ENCODE data around the gene UBXN1.
A peak's percentile ranks its signal among the peaks of the same experiment; 100 is the strongest.
"Not testable (repeated sequence)": the region's sequence is repeated elsewhere in the genome, so short reads cannot be mapped to it uniquely, and the experiment has no call there.

The UBXN1 gene

DNA sequence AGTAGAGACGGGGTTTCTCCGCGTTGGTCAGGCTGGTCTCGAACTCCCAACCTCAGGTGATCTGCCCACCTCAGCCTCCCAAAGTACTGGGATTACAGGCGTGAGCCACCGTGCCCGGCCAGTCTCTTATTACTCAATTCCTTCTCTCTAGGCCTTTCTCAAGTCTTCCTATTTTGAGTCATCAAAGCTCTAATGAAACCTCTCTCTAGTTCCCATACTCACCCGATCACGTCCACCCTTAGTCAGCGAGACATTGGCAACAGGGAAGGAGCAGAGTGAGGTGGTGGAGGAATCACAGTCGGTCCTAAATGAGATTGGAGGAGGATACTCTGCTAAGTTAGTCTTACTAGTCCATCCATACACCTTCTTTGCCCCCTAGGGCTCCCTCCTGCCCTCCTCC is 23.4 kb upstream of the UBXN1 start:
- TF ChIP-seq POLR2A (IDR thresholded peaks at IDR 0.05; ENCODE audit: low read depth, low read length), result no peak
- DNase-seq (ENCODE audit: insufficient read length, low spot score) (no peak), FAIRE-seq (no peak)

DNA sequence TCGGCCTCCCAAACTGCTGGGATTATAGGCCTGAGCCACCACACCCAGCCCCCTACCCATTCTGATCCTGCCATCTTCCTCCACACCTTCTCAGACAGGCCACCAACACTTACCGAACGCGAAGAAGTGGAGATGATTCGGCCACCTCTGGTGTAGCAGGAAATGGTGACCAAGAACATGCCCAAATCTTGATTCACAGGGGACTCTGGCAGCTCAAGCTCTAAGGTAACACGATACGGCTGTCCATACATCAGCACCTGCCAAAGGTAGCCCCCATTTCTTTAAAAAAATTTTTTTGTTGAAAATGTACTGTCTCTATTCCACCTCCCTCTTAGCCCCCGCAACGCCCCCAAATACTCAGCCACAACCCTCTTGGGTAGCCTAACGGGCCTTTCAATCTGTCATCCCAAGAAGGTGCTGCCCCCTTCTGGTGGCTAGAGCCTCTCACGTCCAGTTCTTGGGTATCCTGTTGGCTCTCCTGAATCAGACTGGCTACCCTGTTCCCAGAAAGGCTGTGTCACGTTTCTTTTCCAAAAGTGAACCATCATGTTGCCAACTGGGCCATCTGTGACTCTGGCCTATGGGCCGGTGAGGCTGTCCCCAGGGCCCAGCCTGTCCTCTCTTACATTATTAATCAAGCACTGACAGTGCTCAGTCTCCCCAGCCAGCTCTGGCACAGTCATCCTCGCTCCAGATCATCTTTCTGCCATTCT is 15.7 kb upstream of the UBXN1 start:
- DNase-seq (ENCODE audit: insufficient read length, low spot score) (peak; percentile 71), FAIRE-seq (no peak)
- no peak for TF ChIP-seq POLR2A (IDR thresholded peaks at IDR 0.05; ENCODE audit: low read depth, low read length)

DNA sequence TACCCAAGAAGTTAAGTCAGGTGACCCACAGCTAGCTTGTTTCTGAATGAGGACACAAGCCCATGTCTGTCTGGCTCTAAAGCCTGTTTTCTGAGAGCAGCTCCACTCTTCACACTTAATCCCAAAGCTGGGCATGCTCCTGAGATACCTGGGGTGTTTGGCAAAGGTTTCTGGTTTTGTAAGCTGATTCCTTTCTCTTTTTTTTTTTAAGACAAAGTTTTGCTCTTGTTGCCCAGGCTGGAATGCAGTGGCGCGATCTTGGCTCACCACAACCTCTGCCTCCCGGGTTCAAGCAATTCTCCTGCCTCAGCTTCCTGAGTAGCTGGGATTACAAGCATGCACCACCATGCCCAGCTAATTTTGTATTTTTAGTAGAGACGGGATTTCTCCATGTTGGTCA is 14.8 kb upstream of the UBXN1 start:
- DNase-seq (ENCODE audit: insufficient read length, low spot score); FAIRE-seq: not testable (repeated sequence)

DNA sequence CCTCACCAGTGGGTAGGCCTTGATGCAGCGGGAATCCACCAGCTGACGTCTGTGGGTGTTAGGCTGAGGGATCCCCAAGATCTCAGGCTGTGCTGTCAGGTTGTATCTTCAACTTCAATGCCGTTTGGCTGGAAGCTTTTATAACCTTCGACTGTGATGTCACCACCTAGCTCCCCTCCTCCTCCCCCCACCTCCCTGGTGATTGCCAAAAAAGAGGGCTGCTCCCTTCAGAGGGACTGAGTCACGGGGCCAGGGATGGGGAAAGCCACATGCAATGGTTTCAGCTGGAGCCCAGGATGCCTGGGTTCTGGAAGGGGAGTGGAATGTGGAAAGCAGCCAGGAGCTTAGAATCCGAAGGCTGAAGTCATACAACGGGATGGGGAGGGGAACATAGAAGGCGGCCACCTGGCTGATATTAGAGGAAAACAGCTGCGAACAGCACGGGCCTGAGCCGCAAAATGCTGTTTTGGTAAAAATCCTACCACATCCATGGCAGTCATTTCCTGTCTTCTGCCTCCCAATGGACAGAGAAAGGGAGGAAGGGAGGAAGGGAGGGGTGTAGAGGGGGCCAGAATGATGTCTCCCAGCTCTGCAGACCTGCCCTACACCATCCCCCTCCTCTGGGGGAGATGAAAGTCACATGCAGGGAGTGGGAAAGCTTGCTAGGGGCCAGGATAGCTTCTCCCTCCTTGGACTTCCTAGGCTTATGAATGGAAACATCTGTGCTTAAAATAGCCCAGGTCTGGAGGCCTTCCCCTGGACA is 10.7 kb upstream of the UBXN1 start, which contains the start of gene LRRN4CL:
LRRN4CL (minus strand) TSS at position 110 of the 763 bp plus-strand sequence. CDS start 1,022 bp downstream, outside the sequence.
- FAIRE-seq (no peak), DNase-seq (ENCODE audit: insufficient read length, low spot score) (peak; percentile 77)
- TF ChIP-seq POLR2A (IDR thresholded peaks at IDR 0.05; ENCODE audit: low read depth, low read length), result no peak

DNA sequence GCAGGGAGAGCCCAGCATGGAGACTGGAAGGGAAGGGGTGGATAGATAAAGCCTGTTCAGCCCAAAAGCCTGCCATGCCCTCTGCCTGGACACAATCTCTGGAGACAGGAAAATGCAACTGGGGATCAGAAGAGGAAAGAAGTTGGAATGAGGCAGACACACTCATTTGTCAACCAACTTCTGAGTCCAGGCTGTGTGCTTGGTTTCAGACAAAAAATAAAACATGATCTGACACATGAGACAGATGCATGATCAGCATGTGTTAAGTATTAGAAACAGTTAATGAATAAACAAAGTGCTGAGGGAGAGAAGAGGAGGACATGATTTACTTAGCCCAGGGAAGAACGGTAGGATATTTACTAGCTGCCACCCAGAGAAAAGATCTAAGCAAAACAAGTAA is 9.6 kb upstream of the UBXN1 start:
- TF ChIP-seq POLR2A (IDR thresholded peaks at IDR 0.05; ENCODE audit: low read depth, low read length), result no peak
- DNase-seq (ENCODE audit: insufficient read length, low spot score) (no peak), FAIRE-seq (no peak)

DNA sequence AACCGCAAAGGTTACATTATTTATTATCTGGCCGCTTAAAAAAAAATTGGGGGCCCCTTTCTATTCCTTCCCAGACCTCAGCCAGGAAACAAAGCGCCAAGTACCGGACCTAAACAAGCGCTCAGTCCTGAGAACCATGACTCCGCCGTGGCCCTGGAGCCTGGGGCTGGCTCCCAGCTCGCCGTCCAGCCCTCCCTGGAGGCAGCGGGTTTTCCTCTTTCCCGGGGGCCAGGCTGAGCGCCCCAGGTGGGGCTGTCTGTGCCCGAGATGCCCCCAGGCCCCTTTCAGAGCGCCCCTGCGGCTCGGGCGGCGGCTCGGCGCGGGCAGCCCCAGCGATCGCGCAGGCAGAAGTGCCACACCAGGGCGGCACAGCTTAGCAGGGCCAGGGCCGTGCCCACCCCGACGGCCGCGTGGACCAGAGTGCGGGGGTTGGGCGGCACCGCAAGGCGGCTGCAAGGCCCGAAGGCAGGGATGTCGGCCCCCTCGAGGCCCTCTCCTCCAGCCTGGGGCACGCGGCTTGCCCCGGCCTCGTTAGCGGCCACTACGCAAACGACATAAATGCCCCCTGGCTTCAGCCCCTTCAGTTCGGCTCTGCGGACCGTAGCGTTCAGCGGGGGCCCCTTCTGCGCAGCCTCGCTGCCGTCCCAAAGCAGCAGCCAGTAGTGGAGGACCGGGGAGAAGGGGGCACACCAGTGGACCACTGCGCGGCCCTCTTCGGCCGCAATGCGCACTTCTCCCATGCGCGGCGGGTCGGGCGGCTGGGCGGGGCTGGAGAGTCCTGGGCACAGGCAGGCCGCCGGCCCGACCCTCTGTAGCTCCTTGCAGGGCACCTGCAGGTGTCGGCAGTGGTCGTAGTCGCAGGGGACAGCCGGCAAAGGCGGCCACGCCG is 8.9 kb upstream of the UBXN1 start:
- DNase-seq (ENCODE audit: insufficient read length, low spot score), result no peak
- FAIRE-seq, result no peak
- TF ChIP-seq POLR2A (IDR thresholded peaks at IDR 0.05; ENCODE audit: low read depth, low read length), result no peak

DNA sequence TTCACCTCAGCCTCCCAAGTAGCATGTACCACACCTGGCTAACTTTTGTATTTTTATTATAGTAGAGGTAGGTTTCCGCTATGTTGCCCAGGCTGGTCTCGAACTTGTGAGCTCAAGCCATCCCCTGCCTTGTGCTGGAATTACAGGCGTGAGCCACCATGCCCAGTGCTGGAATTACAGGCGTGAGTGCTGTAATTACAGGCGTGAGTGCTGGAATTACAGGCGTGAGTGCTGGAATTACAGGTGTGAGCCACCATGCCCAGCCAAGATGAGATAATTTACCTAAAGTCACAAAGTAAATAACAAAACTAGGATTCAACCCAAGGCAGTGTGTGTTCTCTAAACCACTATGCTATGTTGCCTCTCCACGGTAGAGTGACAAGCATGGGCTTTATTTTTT is 3.6 kb upstream of the UBXN1 start:
- TF ChIP-seq POLR2A (IDR thresholded peaks at IDR 0.05; ENCODE audit: low read depth, low read length), result no peak
- FAIRE-seq (no peak), DNase-seq (ENCODE audit: insufficient read length, low spot score) (no peak)

DNA sequence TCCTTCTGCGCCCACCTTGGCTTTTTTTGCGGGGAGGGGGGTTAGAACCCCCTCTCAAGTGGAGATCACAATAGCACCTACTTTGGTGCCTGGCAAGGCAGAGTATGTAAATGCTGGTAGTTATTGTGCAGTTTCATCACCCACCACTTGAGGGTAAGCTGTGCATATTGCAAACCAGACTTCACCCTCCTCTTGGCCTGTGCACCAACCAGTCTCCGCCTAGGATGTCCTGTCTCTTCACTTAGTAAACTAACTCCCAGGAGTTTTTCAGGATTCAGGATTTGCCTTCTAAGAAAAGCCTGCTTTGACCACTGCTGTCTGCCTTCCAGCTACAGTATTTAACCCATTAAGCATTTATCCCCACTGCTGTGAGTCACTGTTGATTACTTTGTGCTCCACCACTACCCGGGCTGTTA is 2.0 kb upstream of the UBXN1 start:
- no peak for FAIRE-seq
- TF ChIP-seq POLR2A (IDR thresholded peaks at IDR 0.05; ENCODE audit: low read depth, low read length), result no peak
- DNase-seq (ENCODE audit: insufficient read length, low spot score), result peak; percentile 78

DNA sequence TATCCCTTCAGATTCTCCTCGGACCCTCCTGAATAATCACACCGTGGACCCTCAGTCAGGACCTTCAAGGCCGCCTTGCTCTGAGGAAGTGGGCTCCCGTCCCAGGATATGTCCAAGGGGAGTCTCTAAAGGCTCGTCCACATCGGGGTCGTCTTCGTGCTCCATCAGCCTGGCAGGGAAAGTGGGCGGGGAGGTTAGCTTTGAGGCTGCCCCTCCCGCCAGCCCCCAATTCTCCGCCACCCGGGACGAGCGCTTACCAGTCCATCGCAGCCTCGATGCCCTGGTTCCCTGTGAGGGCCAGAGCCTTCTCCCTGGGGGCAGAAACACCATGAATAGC is 472 bp downstream of the UBXN1 start:
- TF ChIP-seq POLR2A (IDR thresholded peaks at IDR 0.05; ENCODE audit: low read depth, low read length), result no peak
- FAIRE-seq (no peak), DNase-seq (ENCODE audit: insufficient read length, low spot score) (no peak)

DNA sequence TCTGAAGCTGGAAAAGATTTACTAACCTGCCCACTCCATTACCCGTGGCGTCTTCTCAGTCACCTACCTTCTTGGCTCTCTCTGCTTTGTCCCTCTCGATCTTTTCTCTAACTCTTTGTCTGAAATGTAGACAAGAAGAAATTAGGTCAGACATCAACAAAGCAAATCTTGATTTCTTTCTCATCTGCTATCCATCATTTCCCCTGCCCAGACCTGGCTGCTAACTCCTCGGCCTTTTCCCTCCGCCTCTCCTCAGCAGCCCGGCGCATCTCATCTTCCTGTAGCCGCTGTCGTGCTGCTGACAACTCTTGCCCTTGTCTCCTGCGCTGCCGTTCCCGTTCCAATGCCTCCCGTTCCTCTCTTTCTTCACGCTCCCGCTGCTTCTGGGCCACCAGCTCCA is 1.2 kb downstream of the UBXN1 start:
- TF ChIP-seq POLR2A (IDR thresholded peaks at IDR 0.05; ENCODE audit: low read depth, low read length), result no peak
- no peak for FAIRE-seq
- no peak for DNase-seq (ENCODE audit: insufficient read length, low spot score)

DNA sequence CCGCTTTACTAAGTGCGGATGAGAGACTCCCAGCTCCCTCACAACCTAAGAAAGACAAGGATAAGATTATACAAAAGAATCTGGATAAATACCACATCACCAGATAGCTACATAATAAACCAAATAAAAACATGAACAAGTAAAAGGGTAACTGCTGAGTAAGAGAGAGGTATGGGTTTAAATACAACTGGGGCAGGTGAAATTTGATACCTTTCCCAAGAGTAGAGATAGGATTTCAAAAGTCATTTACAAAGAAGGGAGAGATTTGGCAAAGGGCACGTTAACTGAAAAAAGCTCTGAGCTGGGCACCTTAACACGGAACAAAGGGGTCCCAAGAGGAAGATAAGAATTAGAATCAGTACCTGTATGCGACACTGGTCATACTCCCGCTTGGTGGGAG is 1.7 kb downstream of the UBXN1 start:
- no peak for FAIRE-seq
- DNase-seq (ENCODE audit: insufficient read length, low spot score), result no peak
- TF ChIP-seq POLR2A (IDR thresholded peaks at IDR 0.05; ENCODE audit: low read depth, low read length), result no peak

DNA sequence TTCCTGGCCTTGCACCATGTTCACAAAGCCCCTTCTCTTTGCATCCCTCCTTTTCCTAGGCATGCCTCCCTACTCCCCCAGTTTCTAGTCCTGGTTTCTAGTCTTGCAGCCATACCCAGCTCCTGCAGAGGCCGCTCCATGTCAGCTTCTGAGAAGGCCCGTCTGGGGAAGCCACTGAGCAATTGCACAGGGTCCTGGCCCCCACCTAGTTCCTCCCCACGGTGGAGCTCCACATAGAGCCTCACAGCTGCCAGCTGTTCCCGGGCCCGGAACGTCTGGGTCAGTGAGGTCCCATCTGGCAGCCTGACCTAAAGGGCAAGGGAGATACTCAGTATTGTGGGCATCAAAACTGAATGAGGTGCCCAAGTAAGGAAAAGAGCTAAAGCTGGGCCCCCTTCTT is 2.2 kb downstream of the UBXN1 start:
- no peak for TF ChIP-seq POLR2A (IDR thresholded peaks at IDR 0.05; ENCODE audit: low read depth, low read length)
- DNase-seq (ENCODE audit: insufficient read length, low spot score) (no peak), FAIRE-seq (no peak)

DNA sequence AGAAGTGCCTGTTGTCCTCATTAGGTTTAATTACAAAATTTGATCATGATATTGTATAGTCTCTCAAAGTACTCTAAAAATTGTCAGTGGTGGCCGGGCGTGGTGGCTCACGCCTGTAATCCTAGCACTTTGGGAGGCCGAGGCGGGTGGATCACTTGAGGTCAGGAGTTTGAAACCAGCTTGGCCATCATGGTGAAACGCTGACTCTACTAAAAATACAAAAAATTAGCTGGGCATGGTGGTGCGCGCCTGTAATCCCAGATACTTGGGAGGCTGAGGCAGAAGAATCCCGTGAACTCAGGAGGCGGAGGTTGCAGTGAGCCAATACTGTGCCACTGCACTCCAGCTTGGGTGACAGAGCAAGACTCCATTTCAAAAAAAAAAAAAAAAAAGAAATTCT is 3.5 kb downstream of the UBXN1 start:
- not testable (repeated sequence) for FAIRE-seq; DNase-seq (ENCODE audit: insufficient read length, low spot score)

DNA sequence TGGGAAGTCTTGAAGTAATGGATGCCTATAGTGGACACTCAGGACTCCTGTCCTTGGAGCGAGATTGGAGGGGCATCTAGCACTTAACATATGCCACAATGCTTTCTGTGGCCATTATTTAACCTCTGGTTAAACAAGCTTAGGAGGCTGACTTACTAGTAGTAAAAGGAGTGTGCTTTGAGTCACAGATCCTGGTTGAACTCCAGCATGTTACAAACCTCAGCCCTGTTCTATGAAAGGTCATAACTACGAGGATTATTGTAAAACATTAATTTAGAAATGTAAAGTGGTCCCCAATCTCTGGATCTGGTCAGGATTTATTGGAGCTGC is 5.7 kb downstream of the UBXN1 start:
- DNase-seq (ENCODE audit: insufficient read length, low spot score) (no peak), FAIRE-seq (no peak)
- no peak for TF ChIP-seq POLR2A (IDR thresholded peaks at IDR 0.05; ENCODE audit: low read depth, low read length)
